CD4-positive, CD25-positive, alpha-beta regulatory T cell (primary cell): Measurements from ENCODE around the gene STARD10. TPM values are rescaled to one million over a fixed set of nuclear protein-coding genes. Genes with fewer than 3 reads are reported as not detected.
A peak's percentile ranks its signal among the peaks of the same experiment; 100 is the strongest.

Experiments
- ATAC-seq, 2 donors: fragments of 150-1000 bp; cut with Tn5 transposase; one replicate each; pipeline ENCODE4 v1.10.0; 2021; ENCODE audit warnings: low read depth in 2 of 2, moderate number of reproducible peaks in 2 of 2, moderate library complexity in 1 of 2
- DNase-seq, 3 donors: peaks; one replicate each; pipeline versions ENCODE4 v3.0.0 to v3.0.0-alpha.2; 2012 to 2022; ENCODE audit warnings: mixed read lengths in 1 of 3
- H3K27ac ChIP-seq: one replicate; pipeline ENCODE4 v1.7.0; 2013; ENCODE audit warnings: mild to moderate bottlenecking, low read length; ENCODE audit not compliant: insufficient read depth, poor library complexity, severe bottlenecking
- H3K27me3 ChIP-seq: one replicate; pipeline ENCODE4 v1.7.0; 2013; ENCODE audit warnings: low read length; ENCODE audit not compliant: control insufficient read depth, insufficient read depth
- H3K36me3 ChIP-seq: one replicate; pipeline ENCODE4 v1.7.0; 2013; ENCODE audit warnings: mild to moderate bottlenecking, low read length, moderate library complexity; ENCODE audit not compliant: control insufficient read depth, insufficient read depth
- H3K4me1 ChIP-seq: 2 replicates; pipeline ENCODE4 v1.7.0; 2013; ENCODE audit warnings: mild to moderate bottlenecking, low read length; ENCODE audit not compliant: insufficient read depth, control insufficient read depth, poor library complexity, severe bottlenecking
- H3K4me3 ChIP-seq: one replicate; pipeline ENCODE4 v1.7.0; 2013; ENCODE audit warnings: low read depth, mild to moderate bottlenecking, low read length, moderate library complexity
- H3K9me3 ChIP-seq, 2 experiments: 1 replicate in 1 of 2; 2 replicates in 1 of 2; pipeline ENCODE4 v1.7.0; 2013; ENCODE audit warnings: low read length in 2 of 2, mild to moderate bottlenecking in 1 of 2, moderate library complexity in 1 of 2; ENCODE audit not compliant: control insufficient read depth in 2 of 2
- H3K27ac Mint-ChIP-seq, 3 donors: one replicate each; pipeline ENCODE4 v1.8.0; 2020 to 2022; ENCODE audit warnings: mild to moderate bottlenecking in 3 of 3, mixed read lengths in 3 of 3, moderate library complexity in 2 of 3
- H3K27me3 Mint-ChIP-seq: one replicate; pipeline ENCODE4 v1.8.0; 2022; ENCODE audit warnings: mild to moderate bottlenecking, mixed read lengths
- H3K36me3 Mint-ChIP-seq: one replicate; pipeline ENCODE4 v1.8.0; 2020; ENCODE audit warnings: mixed read lengths
- H3K4me1 Mint-ChIP-seq, 4 donors: one replicate each; pipeline ENCODE4 v1.8.0; 2020 to 2022; ENCODE audit warnings: mixed read lengths in 4 of 4, mild to moderate bottlenecking in 1 of 4
- H3K4me3 Mint-ChIP-seq, 4 donors: one replicate each; pipeline ENCODE4 v1.8.0; 2020 to 2022; ENCODE audit warnings: mild to moderate bottlenecking in 4 of 4, mixed read lengths in 4 of 4, moderate library complexity in 3 of 4
- H3K9me3 Mint-ChIP-seq, 7 donors: one replicate each; pipeline ENCODE4 v1.8.0; 2020 to 2022; ENCODE audit warnings: mixed read lengths in 7 of 7, mild to moderate bottlenecking in 3 of 7, moderate library complexity in 2 of 7
- polyA plus RNA-seq, 4 donors: library from polyadenylated mRNA; unstranded; fragments of 300-500 nt; fragmentation: Illumina TruSeq; gene quantifications; one replicate each; pipeline ENCODE4 v1.2.3, GENCODE V29; 2021
- total RNA-seq: library from RNA; stranded (reverse); gene quantifications from one replicate; pipeline ENCODE4 v1.2.3, GENCODE V29; 2022

Gene STARD10
- total and polyA plus RNA-seq, 5 donors from 2014 or later: 11.2 to 16.8 (median 13.9) TPM

- H3K4me1 ChIP-seq: no peaks in the 10 kb centered on the region
- H3K27me3 ChIP-seq: no peaks in the 10 kb centered on the region
- Mint-ChIP-seq H3K4me1 (peaks cover 0 to 12% (median 4%) of the 10 kb centered on the region in 4 donors), H3K36me3 (peaks cover 40% of the 10 kb centered on the region), H3K27me3 (no peaks in the 10 kb centered on the region), H3K9me3 (no peaks in the 10 kb centered on the region), H3K27ac (peak overlapping the region in 1 of 3 donors; percentile 53), H3K4me3 (no peak overlapping the region)
- no peak for DNase-seq
- no peak for ATAC-seq
- H3K4me3 ChIP-seq: no peak overlapping the region
- no peaks in the 10 kb centered on the region for H3K9me3 ChIP-seq
- peaks cover 83% of the 10 kb centered on the region for H3K36me3 ChIP-seq
- no peak overlapping the region for H3K27ac ChIP-seq
Observed at GRCh38 chr11:72704783-72705265, 89.0 kb downstream of the STARD10 start.

Other genes starting within 250 kb of the STARD10 start
- 6.7 TPM for gene PDE2A, start 119.6 kb downstream of the STARD10 start, total RNA-seq
- not detected for gene PDE2A, start 119.6 kb downstream of the STARD10 start, polyA plus RNA-seq
- gene ARAP1, start 41.6 kb downstream of the STARD10 start, total RNA-seq: 136 TPM
- 10 to 100 TPM; 24.7 to 43.7 (median 29.5) TPM for gene ARAP1, start 41.6 kb downstream of the STARD10 start, polyA plus RNA-seq
- 89.9 TPM for gene ATG16L2, start 20.4 kb upstream of the STARD10 start, total RNA-seq
- 10 to 100 TPM in 2 of 4 donors, 1 to 10 TPM in 2; 6.7 to 13.3 (median 9.3) TPM for gene ATG16L2, start 20.4 kb upstream of the STARD10 start, polyA plus RNA-seq